Prostate gland (tissue), 2 donors: Measurements from ENCODE around the gene TJP3.

Experiments used
- CTCF ChIP-seq, 4 experiments: fragments of 200-600 bp in 2 of 4; fragments of 450-650 bp in 2 of 4; sonication (generic) in 2 of 4; IDR thresholded peaks; 1 replicate in 3 of 4; 2 replicates in 1 of 4; pipeline ENCODE4 v1.5.1; 2016 to 2019; ENCODE audit warnings: antibody characterized with exemption in 4 of 4, mild to moderate bottlenecking in 2 of 4, moderate library complexity in 2 of 4
- POLR2A ChIP-seq: fragments of 450-650 bp; IDR thresholded peaks from one replicate; pipeline ENCODE4 v1.6.1; 2016; ENCODE audit warnings: antibody characterized with exemption, mild to moderate bottlenecking
- POLR2AphosphoS5 ChIP-seq: sonication (generic); formaldehyde crosslinking; IDR thresholded peaks from one replicate; pipeline ENCODE4 v1.6.1; 2017; ENCODE audit warnings: antibody characterized with exemption

GRCh38 chr19:3667037-3667638 lies 41.0 kb upstream of the TJP3 start:
- no peak for TF ChIP-seq CTCF (IDR thresholded peaks at IDR 0.05)
- TF ChIP-seq POLR2A = no peak
- TF ChIP-seq POLR2AphosphoS5 = no peak
